HUES6 (cell line): ENCODE data around the gene VSTM2B.
A peak's percentile ranks its signal among the peaks of the same experiment; 100 is the strongest.

Experiments
- H3K27ac ChIP-seq: 2 replicates; pipeline ENCODE4 v1.7.0; 2013; ENCODE audit warnings: low read depth, mild to moderate bottlenecking, low read length, inconsistent platforms
- H3K27me3 ChIP-seq: 2 replicates; pipeline ENCODE4 v1.6.1; 2013; ENCODE audit warnings: low read length; ENCODE audit not compliant: control insufficient read depth, insufficient read depth
- H3K36me3 ChIP-seq: 2 replicates; pipeline ENCODE4 v1.6.1; 2013; ENCODE audit warnings: low read length; ENCODE audit not compliant: control insufficient read depth, insufficient read depth
- H3K4me1 ChIP-seq: 2 replicates; pipeline ENCODE4 v1.6.1; 2013; ENCODE audit warnings: low read length; ENCODE audit not compliant: control insufficient read depth, insufficient read depth
- H3K4me3 ChIP-seq: 2 replicates; pipeline ENCODE4 v1.5.1; 2013; ENCODE audit warnings: low read depth, low read length
- H3K9ac ChIP-seq: one replicate; pipeline ENCODE4 v1.6.1; 2013; ENCODE audit warnings: mild to moderate bottlenecking, low read length
- H3K9me3 ChIP-seq: 2 replicates; pipeline ENCODE4 v1.6.1; 2013; ENCODE audit warnings: low read depth, low read length; ENCODE audit not compliant: control insufficient read depth, insufficient read depth

Gene VSTM2B

DNA sequence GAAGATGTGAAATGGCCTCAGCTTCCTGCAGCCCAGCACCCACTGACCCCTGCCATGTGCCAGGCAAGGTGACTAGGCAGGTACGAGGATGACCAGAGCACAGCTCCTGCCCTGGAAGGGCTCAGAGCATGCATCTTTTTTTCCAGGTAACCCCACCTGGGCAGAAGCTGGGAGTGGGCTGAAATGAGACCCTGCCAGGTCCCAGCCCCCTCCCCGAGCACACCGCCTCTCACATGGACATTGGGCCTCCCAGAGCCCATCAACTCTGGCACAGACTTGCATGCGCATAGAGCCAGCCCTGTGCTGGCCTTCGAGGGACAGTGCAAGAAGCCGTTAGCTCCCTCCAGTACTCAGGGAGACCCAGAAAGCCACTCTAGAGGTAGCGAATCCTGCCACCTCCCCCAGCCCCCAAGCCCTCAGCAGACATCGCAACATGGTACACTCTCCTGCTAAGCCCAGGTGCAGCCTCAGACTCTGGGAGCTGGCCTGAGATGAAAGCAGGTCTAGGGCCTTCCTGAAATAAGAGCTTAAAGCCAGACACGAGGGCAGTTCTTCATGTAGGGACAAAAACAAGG, 8.9 kb upstream of the VSTM2B start:
- Histone ChIP-seq H3K9me3 (no peaks in the 10 kb centered on the region), H3K9ac (no peak overlapping the region), H3K36me3 (no peaks in the 10 kb centered on the region), H3K27ac (no peak overlapping the region), H3K27me3 (peaks cover 71% of the 10 kb centered on the region), H3K4me1 (no peaks in the 10 kb centered on the region; the same call in 1 of the 2 replicates), H3K4me3 (no peak overlapping the region)

DNA sequence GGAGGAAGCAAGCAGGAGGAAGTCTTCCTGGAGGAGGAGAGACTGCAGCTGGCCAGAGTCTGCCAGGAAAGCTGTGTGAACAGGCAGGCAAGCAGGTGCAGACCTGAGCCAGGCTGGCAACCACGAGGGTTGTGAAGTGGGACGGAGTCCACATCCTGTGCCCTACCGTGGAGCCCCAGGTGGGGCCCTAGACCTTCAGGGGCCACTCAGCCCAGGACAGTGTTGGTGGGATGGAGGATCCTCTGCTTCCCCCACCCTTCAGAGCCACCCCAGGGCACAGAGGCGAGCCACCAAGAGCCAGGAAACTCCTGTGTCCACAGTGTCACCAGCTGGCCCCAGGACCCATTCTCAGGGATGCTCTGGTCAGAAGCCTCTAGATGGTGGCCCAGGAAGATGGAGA, 8.4 kb upstream of the VSTM2B start:
- Histone ChIP-seq H3K4me3 (no peak overlapping the region), H3K36me3 (no peaks in the 10 kb centered on the region), H3K4me1 (no peaks in the 10 kb centered on the region; the same call in 1 of the 2 replicates), H3K27me3 (peaks cover 71% of the 10 kb centered on the region), H3K9me3 (no peaks in the 10 kb centered on the region), H3K27ac (no peak overlapping the region), H3K9ac (no peak overlapping the region)

DNA sequence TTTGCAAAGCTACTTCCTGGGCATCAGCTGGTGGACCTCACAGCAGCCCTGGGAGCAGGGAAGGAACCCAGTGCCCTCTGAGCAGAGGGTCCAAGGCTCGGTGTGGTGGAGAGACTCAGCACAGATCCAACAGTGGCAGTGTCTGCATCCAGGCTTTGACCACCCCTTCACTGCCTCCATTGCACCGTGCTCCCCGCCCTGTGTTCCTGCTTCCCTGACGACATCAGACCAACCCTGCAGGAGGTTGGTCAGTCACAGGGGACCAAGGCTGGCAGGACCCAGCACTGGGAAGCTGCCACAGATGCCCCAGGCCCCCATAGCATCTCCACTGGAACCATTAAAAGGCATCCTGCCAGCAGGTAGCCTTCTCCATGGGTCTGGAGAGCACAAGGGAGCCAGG, 7.8 kb upstream of the VSTM2B start:
- H3K4me3 ChIP-seq: no peak overlapping the region
- peaks cover 71% of the 10 kb centered on the region for H3K27me3 ChIP-seq
- H3K9ac ChIP-seq: no peak overlapping the region
- no peaks in the 10 kb centered on the region for H3K9me3 ChIP-seq
- no peaks in the 10 kb centered on the region; the same call in 1 of the 2 replicates for H3K4me1 ChIP-seq
- H3K27ac ChIP-seq: no peak overlapping the region
- no peaks in the 10 kb centered on the region for H3K36me3 ChIP-seq

GRCh38 chr19:29519146-29519545, 6.6 kb upstream of the VSTM2B start:
- Histone ChIP-seq H3K27ac (no peak overlapping the region), H3K27me3 (peaks cover 72% of the 10 kb centered on the region), H3K9ac (no peak overlapping the region), H3K4me3 (no peak overlapping the region), H3K9me3 (no peaks in the 10 kb centered on the region), H3K36me3 (no peaks in the 10 kb centered on the region), H3K4me1 (peaks cover 2% of the 10 kb centered on the region; the same call in 1 of the 2 replicates)

GRCh38 chr19:29519931-29520330, 5.9 kb upstream of the VSTM2B start:
- Histone ChIP-seq H3K27me3 (peaks cover 73% of the 10 kb centered on the region), H3K36me3 (no peaks in the 10 kb centered on the region), H3K4me3 (no peak overlapping the region), H3K9me3 (no peaks in the 10 kb centered on the region), H3K27ac (no peak overlapping the region), H3K9ac (no peak overlapping the region), H3K4me1 (peaks cover 8% of the 10 kb centered on the region; the same call in 1 of the 2 replicates)

- peaks cover 8% of the 10 kb centered on the region; the same call in 1 of the 2 replicates for H3K4me1 ChIP-seq
- no peak overlapping the region for H3K27ac ChIP-seq
- H3K27me3 ChIP-seq: peaks cover 76% of the 10 kb centered on the region
- no peaks in the 10 kb centered on the region for H3K36me3 ChIP-seq
- no peaks in the 10 kb centered on the region for H3K9me3 ChIP-seq
- no peak overlapping the region for H3K9ac ChIP-seq
- H3K4me3 ChIP-seq: no peak overlapping the region
These were observed 5.4 kb upstream of the VSTM2B start for GRCh38 chr19:29520390-29520789.

DNA sequence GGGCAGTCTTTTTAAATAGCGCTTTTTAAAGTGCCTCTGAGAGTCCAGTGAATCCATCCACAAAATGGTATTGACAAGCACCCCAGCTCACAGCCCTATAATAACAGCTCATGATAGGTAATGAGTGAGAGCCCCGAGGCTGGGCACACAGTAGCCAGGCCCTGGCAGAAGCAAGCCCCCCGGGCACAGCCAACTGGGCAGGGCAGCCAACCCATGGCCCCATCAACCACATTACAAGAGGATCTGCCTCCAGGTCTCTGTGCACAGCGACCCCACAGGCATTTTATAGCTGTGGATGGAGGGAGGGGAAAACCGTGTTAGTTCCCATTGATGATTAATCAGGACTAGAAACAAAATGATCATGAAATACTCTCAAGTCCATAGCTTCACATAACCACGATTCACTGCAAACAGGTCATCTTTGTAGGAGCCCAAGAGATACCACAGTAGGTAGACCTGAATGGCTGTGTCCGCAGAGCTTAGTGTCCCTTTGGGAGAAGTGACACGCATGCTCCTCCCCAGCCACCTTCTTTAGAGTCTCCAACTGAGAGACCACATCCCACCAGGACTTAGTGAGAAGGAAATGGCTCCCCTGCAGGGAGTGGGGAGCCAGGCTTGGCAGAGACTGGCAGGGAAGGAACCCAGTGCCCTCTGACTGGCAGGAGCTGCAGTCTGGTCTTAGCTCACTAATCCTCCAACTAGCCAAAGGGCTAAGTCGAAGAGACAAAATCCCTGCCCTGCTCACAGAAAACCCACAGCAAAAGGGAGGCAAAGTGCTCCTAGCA, 4.3 kb upstream of the VSTM2B start:
- H3K9me3 ChIP-seq: no peaks in the 10 kb centered on the region
- no peak overlapping the region for H3K4me3 ChIP-seq
- H3K4me1 ChIP-seq: peaks cover 8% of the 10 kb centered on the region; the same call in 1 of the 2 replicates
- no peaks in the 10 kb centered on the region for H3K36me3 ChIP-seq
- H3K9ac ChIP-seq: no peak overlapping the region
- peaks cover 85% of the 10 kb centered on the region for H3K27me3 ChIP-seq
- H3K27ac ChIP-seq: no peak overlapping the region

GRCh38 chr19:29523568-29523967, 2.2 kb upstream of the VSTM2B start:
- H3K4me1 ChIP-seq: 0 out of 2 replicates have a peak, but pooled peaks cover 16% of the 10 kb centered on the region
- no peak overlapping the region for H3K4me3 ChIP-seq
- H3K27ac ChIP-seq: no peak overlapping the region
- H3K27me3 ChIP-seq: peaks cover 96% of the 10 kb centered on the region
- no peaks in the 10 kb centered on the region for H3K36me3 ChIP-seq
- no peak overlapping the region for H3K9ac ChIP-seq
- no peaks in the 10 kb centered on the region for H3K9me3 ChIP-seq

DNA sequence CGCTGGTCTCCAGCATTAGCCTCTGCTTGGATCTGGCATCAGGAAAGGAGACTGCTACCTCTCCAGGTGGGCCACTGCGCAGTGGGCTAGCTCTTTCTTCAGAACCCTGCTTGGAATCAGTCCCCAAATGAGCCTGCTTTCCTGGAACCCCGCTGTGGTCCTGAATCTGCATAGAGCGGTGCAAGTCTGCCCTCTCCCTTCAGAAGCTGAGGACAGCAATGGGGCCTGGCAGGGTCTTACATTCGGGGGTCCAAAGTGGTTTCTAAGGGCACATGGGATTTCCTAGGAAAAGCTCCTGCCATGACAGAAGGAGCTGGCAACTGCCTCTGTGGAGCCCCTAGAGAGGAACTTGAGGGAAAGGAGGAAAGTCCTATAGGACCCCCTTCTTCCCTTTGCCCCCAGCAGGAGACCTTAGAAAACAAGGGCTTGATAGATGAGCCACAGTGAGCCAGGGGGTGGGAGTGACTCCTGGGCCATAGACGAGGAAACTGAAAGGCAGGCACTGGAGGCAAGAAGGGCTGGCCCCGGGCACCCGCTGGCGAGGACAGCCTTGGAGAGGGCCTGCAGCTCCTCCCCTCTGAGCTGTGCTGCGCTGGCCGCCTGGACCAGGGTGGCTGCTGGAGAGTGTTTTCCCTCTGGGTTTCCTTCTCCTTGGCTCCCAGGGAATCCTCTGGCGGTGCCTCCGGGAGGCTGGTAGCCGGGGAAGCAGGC, 1.4 kb upstream of the VSTM2B start:
- Histone ChIP-seq H3K9me3 (no peaks in the 10 kb centered on the region), H3K4me1 (peaks cover 22% of the 10 kb centered on the region; the same call in 1 of the 2 replicates), H3K27ac (no peak overlapping the region), H3K27me3 (peaks cover 97% of the 10 kb centered on the region), H3K36me3 (no peaks in the 10 kb centered on the region), H3K9ac (peak overlapping the region; percentile 16), H3K4me3 (peak overlapping the region; percentile 74)

GRCh38 chr19:29524912-29525831, 622 bp upstream of the VSTM2B start:
- peaks cover 97% of the 10 kb centered on the region for H3K27me3 ChIP-seq

More at GRCh38 chr19:29524912-29525831, 622 bp upstream of the VSTM2B start:
- Histone ChIP-seq H3K36me3 (no peaks in the 10 kb centered on the region), H3K4me3 (peak overlapping the region; percentile 74), H3K9ac (peak overlapping the region; percentile 16), H3K4me1 (peaks cover 26% of the 10 kb centered on the region; the same call in 1 of the 2 replicates), H3K27ac (no peak overlapping the region), H3K9me3 (no peaks in the 10 kb centered on the region)
